K562 (cell line): ENCODE measurements around the gene OGT. TPM values are rescaled to one million over a fixed set of nuclear protein-coding genes. Genes with fewer than 3 reads are reported as not detected.

Experiments
- CHD2 ChIP-seq: IDR thresholded peaks from 2 replicates; pipeline ENCODE4 v1.6.1; 2011; ENCODE audit warnings: low read depth, low read length
- CLOCK ChIP-seq: fragments of 250-450 bp; sonication (Bioruptor Pico); IDR thresholded peaks from 2 replicates; pipeline ENCODE4 v1.4.0; 2020; ENCODE audit warnings: mild to moderate bottlenecking, moderate library complexity, borderline replicate concordance
- FOXM1 ChIP-seq, 2 experiments: fragments of 450-650 bp in 1 of 2; sonication (generic) in 1 of 2; formaldehyde crosslinking in 1 of 2; IDR thresholded peaks; 2 replicates each; pipeline versions ENCODE4 v1.6.1 to v1.9.0; 2017 to 2022; ENCODE audit warnings: low read depth in 2 of 2, mild to moderate bottlenecking in 2 of 2, missing genetic modification reagents in 1 of 2, moderate library complexity in 1 of 2
- HLTF ChIP-seq: fragments of 450-650 bp; IDR thresholded peaks from 2 replicates; pipeline ENCODE4 v1.6.1; 2016
- HNRNPUL1 ChIP-seq: fragments of 200-400 bp; formaldehyde crosslinking; IDR thresholded peaks from 2 replicates; pipeline ENCODE4 v1.6.1; 2017; ENCODE audit warnings: low read length
- ILK ChIP-seq: fragments of 450-650 bp; IDR thresholded peaks from 2 replicates; pipeline ENCODE4 v1.6.1; 2016; ENCODE audit warnings: missing genetic modification characterization, low read depth, mild to moderate bottlenecking, missing compliant biosample characterization, moderate library complexity, borderline replicate concordance
- REST ChIP-seq, 2 experiments: fragments of 450-650 bp; formaldehyde crosslinking in 1 of 2; IDR thresholded peaks; 2 replicates each; pipeline versions ENCODE4 v1.4.0 to v1.6.1; 2014 to 2020; ENCODE audit warnings: mild to moderate bottlenecking in 2 of 2, borderline replicate concordance in 1 of 2, low read depth in 1 of 2
- RUNX1 ChIP-seq: sonication (generic); IDR thresholded peaks from 2 replicates; pipeline ENCODE4 v1.6.1; 2016; ENCODE audit warnings: antibody characterized with exemption, low read depth
- polyA plus RNA-seq, 8 experiments: library from polyadenylated mRNA; depleted of rRNA in 4 of 8; stranded (reverse) in 5 of 8; unstranded in 3 of 8; fragments of >200 nt; fragmentation: Nextera tagmentation in 2 of 8; fragmentation: Illumina TruSeq in 1 of 8; extraction: Ambion mirVana in 2 of 8; extraction: Trizol in 1 of 8; gene quantifications; 2 replicates each; pipeline versions ENCODE4 v1.2.1 to v1.2.3, GENCODE V29; 2011 to 2014; ENCODE audit warnings: inconsistent platforms in 1 of 8, missing spikeins in 1 of 8
- total RNA-seq, 7 experiments: library from RNA; depleted of rRNA in 6 of 7; stranded (reverse); fragments of >200 nt in 6 of 7; fragmentation: Illumina TruSeq in 2 of 7; extraction: Trizol in 2 of 7; gene quantifications; 2 replicates each; pipeline versions ENCODE4 v1.2.1 to v1.2.3, GENCODE V29; 2011 to 2021; ENCODE audit warnings: low replicate concordance in 1 of 7

OGT gene
- total and polyA plus RNA-seq, 9 of the 15 experiments (the other 6 are each of a cell fraction or from before 2014, with no cell fraction given): 38.9 to 347 (median 117) TPM

DNA sequence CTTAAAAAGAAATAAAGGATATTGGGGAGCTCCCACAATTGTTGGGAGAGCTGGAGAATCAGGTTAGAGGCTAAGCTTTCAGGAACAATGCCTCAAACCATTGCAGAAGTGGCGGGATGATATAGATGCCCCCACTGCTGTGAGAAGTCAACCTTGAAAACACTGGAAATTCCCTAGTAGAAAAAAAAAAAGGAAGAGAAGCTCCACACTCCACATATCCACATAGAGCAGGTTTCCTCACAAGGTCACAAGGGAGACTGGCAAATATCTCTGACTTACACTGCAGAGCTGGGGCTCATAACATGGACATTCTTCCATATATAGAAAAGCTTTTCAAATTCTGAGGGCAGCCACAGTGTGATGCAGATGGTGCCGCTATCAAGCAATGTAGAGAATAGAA lies 22.7 kb upstream of the OGT start (continued):
- TF ChIP-seq CLOCK (CRISPR knock-in tag) (no peak), HNRNPUL1 (no peak), REST (IDR thresholded peaks at IDR 0.05; ENCODE audit: borderline replicate concordance) (no peak), REST (CRISPR knock-in tag; IDR thresholded peaks at IDR 0.05; ENCODE audit: low read depth) (no peak), HLTF (no peak), RUNX1 (no peak), CHD2 (no peak), FOXM1 (IDR thresholded peaks at IDR 0.05; ENCODE audit: low read depth) (no peak), FOXM1 (CRISPR knock-in tag; IDR thresholded peaks at IDR 0.05; ENCODE audit: low read depth) (no peak), ILK (no peak)
